ENCODE data around the gene RCCD1.
"Not testable (repeated sequence)": the region's sequence is repeated elsewhere in the genome, so short reads cannot be mapped to it uniquely, and the experiment has no call there.

Gene RCCD1

DNA sequence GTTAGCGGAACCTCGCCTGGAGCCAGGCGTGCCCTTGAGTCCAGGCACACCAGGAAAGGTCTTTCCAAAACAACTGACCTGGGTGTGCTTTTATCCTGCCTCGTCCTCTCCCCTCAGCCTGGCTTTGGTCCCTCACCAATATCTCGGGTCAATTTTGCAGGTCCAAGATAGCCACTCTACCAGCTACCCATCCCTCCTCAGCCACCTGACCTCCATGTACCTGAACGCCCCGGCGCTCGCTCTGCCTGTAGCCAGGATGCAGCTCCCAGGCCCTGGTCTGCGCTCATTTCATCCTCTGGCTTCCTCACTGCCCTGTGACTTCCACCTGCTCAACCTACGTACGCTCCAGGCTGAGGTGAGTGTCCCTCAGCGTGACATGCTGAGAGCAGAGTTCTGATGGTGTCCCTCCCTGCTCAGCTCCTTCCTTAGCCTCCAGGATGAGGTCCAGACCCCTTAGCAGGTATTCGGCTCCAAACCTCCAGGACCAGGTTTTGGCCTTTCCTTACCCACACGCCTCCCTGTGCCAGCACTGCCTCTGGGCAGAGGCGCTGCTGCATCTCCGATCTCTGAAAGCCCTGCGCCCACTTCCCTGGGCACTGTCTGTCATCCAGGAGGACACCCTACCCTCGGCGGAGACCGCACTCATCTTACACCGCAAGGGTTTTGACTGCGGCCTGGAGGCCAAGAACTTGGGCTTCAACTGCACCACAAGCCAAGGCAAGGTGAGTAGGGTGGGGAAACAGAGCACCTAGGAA, 36.5 kb upstream of the RCCD1 start:
- DNase-seq = no peak

DNA sequence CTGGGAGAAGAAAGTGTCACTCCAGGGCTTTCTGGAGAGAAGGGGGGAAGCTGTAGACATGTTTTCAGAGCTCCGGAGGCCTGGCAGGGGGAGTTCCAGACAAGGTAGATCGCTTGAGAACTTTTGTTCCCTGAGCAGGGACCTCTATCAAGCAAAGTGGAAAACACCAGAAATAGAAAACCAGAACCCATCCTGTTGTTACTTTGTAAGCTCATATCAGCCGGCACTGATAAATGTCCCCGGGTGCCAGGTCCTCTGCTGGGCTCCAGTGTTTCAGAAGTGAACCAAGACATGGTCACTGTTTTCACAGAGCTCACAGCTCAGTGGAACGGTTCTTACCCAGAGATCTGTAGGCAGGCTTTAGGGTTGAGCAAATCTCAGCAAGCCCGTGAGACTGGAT, 35.8 kb upstream of the RCCD1 start:
- no peak for DNase-seq

DNA sequence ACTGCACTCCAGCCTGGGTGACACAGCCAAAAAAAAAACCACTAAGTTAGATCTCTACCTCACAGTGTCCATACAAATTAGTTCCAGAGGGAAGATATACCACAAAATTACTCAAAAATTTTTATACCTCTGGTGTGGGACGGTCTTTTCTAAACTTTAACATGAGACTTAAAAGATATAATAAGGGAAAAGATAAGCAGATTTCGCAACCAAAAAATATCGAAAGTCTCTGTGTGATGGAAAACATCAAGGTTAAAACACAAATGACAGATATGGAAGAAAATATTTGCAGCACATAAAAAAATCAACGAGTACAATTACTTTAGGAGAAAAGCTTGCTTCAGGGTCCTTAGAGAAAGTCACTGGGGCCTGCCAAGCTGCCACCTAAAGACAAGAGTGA, 32.8 kb upstream of the RCCD1 start:
- no peak for DNase-seq

DNA sequence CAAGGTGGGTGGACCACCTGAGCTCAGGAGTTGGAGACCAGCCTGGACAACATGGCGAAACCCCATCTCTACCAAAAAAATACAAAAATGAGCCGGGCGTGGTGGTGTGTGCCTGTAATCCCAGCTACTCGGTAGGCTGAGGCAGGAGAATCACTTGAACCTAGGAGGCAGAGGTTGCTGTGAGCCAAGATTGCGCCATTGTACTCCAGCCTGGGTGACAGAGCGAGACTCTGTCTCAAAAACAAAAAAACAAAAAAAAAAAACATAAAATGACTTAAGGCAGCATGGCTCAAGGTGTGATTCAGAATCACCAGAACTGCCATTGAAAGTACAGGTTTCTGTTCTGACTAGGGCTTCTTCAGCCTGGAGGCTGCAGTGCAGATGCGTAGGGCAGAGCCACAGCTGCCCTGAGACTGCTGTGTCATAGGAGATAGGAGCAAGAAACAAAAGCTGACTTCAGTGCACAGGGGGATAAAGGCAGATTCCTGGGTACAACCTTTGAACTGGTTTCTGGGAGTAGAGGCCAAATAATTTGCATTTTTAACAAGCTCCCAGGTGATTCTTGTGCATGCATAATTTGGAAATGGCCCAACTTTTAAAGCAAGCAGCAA, 31.9 kb upstream of the RCCD1 start:
- not testable (repeated sequence) for DNase-seq

DNA sequence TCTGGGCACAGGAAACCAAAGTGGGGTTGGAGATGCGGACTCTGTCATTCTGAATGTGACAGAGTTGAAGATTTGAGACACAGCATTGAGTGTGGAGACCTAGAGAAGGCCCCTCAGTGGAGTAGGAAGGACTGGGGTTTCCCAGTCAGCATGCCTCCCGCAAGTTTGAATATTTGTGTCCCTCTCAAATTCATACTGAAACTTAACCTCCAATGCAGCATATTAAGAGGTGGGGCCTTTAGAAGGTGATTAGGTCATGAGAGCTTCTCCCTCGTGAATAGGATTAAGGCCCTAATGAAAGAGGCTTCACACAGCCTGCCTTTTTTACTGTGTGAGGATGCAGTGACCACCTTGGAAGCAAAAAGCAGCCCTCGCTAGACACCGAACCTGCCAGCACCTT, 30.3 kb upstream of the RCCD1 start:
- DNase-seq = no peak

DNA sequence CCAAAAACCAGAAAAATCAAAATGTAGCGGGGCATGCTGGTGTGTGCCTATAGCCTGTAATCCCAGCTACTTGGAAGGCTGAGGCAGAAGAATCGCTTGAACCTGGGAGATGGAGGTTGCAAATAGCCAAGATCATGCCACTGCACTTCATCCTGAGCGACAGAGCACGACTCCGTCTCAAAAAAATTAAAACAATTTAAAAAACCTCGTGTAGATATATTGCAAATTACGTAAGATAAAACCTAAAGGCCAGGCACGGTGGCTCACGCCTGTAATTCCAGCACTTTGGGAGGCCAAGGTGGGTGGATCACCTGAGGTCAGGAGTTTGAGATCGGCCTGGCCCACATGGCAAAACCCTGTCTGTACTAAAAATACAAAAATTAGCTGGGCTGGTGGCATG, 27.9 kb upstream of the RCCD1 start:
- DNase-seq = not testable (repeated sequence)

DNA sequence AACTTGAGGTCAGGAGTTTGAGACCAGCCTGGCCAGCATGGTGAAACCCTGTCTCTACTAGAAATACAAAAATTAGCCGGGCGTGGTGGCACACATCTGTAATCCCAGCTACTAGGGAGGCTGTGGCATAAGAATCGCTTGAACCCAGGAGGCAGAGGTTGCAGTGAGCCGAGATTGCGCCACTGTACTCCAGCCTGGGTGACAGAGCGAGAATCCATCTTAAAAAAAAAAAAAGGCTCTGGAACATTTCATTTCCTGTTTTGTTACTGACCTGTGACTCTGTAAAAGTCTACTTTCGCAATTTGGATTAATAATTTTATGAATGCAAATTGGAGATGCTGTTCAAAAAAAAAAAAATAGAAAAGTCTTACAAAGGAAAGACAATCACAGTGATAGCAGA, 26.6 kb upstream of the RCCD1 start:
- DNase-seq = not testable (repeated sequence)

DNA sequence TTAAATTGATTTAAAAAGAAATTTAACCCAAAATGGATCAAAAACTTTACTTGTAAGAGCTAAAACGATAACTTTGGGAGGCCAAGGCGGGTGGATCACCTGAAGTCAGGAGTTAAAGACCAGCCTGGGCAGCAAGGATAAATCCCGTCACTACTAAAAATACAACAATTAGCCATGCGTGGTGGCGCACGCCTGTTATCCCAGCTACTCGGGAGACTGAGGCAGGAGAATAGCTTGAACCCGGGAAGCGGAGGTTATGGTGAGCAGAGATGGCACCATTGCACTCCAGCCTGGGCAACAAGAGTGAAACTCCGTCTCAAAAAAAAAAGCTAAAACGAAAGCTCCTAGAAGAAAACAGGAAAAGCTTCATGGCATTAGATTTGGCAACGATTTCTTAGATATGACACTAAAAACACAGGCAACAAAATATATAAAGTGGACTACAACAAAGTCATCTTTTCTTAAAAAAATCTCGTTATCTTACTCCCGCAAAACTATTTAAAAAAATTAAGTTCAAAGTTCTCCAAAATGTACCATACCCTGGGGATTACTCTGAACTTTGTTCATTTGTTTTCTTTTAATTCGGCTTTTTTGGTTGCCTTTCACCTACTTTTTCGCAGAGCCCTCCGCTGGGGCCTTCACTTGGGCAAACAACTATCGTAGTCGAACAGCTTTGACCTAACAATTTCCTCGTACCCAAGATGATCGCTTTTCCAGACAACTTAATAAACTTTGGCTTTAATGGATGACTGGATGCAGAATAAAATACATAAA, 25.3 kb upstream of the RCCD1 start:
- DNase-seq = no peak

DNA sequence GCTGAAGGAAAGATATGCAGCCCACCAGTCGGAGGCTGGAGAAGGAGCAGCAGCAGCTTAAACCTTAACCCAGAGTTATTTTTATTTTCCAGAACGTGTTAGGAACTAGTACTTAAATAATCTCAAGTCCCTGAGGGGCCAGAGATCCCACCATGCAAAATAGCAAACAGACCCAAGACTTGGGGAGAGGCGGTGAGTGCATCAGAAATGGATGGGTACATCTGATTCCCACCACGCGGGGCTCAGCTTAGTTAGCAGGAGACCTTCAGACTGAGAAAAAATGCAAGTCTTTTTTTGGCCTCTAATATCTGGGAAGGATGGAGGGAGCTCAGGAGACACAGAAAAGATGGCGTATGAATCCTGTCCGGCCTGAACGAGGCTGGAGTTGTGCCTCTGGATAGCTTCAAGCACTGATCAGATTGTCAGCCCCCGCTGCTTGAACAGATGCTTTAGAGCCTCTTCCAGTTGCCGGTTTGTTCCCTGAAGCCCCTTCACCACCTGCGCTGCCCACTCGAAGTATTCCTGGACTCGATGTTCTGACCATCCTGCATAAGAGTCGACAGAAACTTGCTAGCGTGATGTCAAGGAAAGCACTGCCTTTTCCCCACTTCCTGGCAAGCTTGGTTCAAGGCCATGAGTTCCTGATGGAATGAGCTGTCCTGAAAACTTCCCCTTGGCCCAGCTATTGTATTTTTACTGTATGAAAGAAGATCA, 23.7 kb upstream of the RCCD1 start:
- no peak for DNase-seq

DNA sequence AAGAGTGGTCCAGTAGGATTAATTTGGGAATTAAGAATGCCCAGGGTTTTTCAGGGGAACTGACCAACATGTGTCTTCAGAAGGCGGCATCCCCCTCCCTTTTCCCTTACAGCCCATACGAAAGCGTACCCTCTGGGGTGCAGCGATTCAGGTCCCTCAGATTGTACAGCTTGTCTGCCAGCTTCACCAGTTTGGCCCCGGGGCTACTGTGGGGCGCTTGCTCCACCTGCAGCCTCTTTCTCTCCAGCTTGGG, 23.2 kb upstream of the RCCD1 start:
- no peak for DNase-seq

DNA sequence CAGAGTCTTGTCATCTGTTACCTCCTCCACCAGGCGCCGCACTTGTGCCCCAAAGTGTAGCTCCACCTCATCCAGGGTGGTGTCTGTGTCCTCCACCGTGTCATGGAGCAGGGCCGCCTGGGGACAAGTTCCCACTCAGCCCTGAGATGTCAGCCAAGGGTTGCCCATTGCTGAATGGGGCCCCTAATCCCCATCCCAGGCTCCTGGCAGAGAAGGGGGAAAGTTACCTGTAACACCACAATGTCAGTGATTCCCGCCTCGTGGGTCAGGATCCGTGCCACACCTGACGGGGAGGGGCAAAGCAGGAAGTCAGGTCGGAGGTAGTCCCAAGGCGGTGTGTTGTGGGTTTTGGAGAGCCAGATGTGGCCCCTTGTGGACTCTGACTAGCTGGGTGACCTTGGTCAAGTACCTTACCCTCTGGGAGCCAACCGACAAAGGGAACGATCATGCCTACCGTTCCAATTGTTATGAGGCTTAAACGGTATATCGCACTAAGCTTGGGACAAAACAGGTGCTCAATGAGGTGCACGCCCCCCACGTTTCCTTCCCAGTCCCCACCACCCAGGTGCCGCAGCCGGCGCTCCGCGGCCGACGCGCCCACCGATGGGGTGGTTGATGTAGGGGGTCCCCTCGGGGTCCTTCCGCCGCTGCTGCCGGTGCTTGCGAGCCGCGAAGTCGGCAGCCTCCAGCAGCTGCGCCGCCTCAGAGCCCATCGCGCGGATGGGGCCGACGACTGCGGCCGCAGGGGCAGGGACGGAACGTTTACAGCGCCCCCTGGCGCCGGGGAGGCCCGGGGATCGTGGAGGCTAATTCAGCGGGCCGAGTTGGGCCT, 22.6 kb upstream of the RCCD1 start, which contains the start of gene HDDC3:
HDDC3 (minus strand) TSS at position 722 of the 832 bp plus-strand sequence; CDS start at position 713, 9 bp downstream.
- DNase-seq = peak; percentile 90

DNA sequence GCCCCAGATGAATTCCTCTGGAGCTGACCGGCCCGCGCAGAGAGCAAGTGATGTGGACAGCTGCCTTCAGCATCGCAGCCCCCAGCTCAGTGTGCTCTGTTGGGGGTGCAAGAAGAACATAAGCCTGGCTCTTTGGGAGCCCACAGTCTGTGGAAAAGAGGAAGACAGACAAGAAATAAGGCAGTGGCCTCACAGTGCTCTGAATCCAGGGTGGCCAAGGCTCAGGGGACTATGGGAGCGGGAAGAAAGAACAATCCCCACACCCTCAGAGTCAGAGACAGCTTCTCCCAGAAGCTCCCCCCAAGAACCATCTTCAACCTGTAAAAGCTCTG, 22.1 kb upstream of the RCCD1 start:
- DNase-seq = no peak

DNA sequence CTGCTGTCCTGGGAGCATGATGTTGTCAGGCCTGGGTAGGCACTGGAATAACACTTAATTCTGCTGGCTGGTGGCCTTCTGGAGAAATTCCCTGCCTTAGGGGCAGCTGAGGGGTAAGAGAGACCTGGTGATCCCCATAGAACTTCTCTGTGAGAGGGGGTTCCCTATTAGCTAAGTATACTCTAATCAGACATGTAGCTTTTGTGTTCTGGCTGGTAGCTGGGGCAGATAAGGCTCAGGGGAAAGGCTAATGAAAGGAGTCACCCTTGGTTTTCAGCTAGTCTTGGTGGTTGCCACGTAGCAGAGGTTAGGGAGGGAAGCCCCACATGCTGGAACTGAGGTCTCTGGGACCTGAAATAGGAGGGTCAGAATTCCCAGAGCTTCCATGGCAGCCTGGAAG, 21.4 kb upstream of the RCCD1 start:
- DNase-seq = no peak

DNA sequence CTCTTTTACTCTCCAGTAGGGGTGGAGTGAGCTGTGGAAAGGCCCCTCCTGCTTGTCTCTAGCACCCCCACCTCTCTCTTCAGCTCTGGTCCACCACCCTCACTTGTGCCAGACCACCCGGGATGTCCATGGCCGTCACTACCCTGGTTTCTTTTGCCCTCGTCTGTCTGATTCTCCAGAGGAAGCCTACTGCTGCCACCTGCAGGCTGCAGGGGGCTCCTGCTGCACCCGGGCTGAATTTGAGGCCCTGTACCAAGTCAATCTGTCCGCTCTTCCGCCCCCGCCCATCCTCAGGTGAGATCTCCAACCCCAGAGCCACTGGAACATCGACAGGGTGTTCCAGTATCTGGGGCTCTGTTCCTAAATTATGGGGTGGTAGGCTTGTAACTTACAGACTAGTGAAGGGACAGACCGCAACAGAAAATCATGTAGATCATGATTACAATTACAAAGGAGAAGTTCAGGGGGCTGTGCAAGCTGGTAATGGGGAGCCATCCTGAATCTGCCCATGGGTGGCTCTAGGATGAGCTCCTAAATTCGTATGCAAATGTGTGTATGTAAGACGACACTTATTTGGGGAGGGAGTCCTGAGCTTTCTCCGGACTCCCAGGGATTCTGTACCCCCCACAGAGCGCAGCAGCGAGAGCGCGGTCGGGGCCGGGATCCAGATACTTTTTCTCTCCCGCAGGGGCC, 20.3 kb upstream of the RCCD1 start:
- DNase-seq = peak; percentile 89

DNA sequence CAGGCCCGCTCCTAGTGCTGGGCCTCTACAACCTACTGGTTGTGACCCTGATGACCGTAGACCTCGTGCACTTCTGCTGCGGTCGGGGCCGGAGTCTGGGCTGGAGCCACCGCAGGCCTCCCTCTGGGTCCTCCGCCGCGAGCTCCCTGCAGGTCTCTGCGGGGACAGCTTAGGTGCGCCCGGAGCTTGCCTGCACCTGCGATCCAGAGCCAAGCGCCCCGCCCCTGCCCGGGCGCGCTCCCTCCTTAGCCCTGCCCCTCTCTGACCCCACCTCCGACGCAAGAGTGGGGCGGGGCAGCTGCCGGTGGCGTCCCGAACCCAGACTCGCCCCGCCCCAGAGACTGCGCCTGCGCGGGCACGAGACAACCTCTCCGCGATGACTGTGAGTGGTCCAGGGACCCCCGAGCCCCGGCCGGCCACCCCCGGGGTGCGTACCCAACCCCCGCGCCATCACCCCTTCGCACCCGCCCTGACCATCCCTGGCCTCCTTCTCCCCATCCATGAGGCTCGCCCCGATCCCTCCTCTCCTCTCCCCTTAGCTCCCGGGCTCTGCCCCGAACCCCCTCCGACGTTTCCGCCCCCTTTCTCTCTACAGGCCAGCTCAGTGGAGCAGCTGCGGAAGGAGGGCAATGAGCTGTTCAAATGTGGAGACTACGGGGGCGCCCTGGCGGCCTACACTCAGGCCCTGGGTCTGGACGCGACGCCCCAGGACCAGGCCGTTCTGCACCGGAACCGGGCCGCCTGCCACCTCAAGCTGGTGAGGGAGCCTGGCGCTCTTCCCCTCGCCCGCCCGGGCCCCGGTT, 19.5 kb upstream of the RCCD1 start, which contains the start of gene UNC45A:
UNC45A (plus strand) TSS at position 337 of the 803 bp plus-strand sequence; CDS start at position 377, 40 bp downstream.
- peak; percentile 95 for DNase-seq

DNA sequence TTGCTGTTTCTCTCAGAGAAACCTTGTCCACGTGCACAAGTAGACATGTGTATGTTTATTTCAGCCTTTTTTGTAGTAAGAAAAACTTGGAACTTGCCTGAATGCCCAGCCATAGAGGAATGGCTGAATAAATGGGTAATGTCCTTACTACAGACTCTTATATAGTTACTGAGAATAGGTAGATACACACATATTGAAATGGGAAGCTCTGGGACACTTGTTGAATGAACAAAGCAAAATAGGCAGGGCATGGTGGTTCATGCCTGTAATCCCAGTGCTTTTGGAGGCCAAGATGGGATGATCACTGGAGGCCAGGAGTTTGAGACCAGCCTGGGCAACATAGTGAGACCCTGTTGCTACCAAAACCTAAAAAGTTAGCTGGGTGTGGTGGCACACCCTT, 17.9 kb upstream of the RCCD1 start:
- DNase-seq = no peak

DNA sequence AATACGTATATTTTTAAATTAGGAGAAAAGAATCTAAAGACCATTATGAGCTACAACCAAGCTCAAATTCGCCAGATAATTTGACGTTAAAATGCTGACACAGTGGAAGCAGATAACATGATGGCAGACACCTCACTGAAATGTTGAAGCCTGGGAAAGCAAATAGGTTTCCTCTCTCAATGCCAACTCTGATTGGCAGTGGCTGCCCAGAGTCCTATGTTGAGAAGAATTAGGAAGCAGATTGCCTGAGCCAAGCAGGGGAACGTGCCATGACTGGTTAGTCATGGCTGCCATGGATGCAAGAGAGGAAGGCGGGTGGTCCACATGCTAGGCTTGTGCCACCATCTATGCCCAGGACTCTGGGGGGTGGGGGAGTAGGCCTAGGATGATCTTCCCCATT, 16.4 kb upstream of the RCCD1 start:
- DNase-seq = no peak

DNA sequence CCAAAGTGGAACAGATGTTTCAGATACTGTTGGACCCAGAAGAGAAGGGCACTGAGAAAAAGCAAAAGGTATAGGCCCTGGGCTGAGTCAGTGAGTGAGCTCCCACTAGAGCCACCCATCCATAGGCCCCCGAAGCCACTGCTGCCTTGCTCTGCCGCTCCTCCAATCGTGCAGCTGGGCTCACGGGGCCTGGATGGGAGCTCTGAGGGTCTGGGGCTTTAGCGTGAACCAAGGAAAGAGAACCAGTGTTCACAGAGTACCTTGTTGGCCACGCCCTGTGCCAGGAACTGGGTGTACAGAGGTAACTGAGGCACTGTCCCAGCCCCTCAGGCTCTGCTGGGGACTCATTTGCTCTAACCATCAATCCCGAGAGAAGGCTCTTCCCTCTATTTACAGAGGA, 14.9 kb upstream of the RCCD1 start:
- no peak for DNase-seq

DNA sequence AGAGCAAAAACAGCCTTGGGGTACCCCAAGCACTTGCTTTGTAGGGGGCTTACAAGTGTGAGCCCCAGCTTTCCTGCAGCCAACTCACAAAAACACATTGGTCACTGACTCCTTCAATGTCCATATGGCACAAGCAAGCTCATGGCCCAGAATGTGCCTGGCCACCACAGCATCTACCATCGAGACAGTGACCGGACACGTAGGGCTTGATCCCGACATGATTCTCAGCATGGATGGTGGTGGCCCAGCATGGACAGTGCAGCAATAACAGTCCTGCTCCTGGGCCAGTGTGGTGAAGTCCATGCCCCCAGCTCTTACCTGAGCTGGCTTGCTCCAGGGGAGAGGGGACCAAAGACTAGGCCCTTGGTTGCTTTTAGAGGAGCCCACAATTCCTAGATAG, 13.6 kb upstream of the RCCD1 start:
- no peak for DNase-seq

DNA sequence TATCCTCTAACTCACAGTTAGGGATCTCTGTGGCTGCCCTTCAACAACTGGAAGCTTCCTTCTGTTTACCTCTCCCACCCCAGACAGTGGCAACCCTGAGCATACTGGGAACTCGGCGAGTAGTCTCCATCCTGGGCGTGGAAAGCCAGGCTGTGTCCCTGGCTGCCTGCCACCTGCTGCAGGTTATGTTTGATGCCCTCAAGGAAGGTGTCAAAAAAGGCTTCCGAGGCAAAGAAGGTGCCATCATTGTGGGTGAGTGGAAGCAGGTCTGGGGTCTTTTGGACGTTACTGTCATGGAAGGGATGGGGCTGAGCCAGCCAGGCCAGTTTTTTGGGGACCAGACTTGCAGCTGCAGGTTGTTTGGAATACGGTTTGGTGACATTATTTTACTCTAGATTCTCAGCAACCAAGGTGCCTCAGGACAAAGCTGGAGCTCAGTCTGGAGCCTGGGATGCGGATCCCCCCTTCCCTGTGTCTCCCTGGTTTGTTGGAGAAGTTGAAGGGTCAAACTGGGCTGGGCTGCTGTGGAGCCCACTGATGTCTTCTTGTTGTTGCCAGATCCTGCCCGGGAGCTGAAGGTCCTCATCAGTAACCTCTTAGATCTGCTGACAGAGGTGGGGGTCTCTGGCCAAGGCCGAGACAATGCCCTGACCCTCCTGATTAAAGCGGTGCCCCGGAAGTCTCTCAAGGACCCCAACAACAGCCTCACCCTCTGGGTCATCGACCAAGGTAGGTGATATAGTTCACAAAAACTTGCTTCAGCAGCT, 12.1 kb upstream of the RCCD1 start:
- no peak for DNase-seq
